ENCODE measurements around the gene BOD1L1.

Gene BOD1L1

GRCh38 chr4:13601048-13601447 is 26.5 kb downstream of the BOD1L1 start:
- Histone ChIP-seq H3K27ac (no peak overlapping the region), H3K9me3 (ENCODE audit: severe bottlenecking) (no peaks in the 10 kb centered on the region), H3K36me3 (peaks cover 89% of the 10 kb centered on the region), H3K27me3 (ENCODE audit: insufficient read depth, low read depth, severe bottlenecking) (no peaks in the 10 kb centered on the region), H3K4me3 (ENCODE audit: low read depth, low read length) (no peak overlapping the region)
- no peak for TF ChIP-seq CTCF (IDR thresholded peaks at IDR 0.05; ENCODE audit: low read depth, low read length)
- DNase-seq, result no peak

GRCh38 chr4:13599159-13599558 is 28.4 kb downstream of the BOD1L1 start:
- H3K4me3 ChIP-seq (ENCODE audit: low read depth, low read length), result no peak overlapping the region
- H3K27ac ChIP-seq, result no peak overlapping the region
- peak; percentile 38; the same call in 1 of the 2 replicates for TF ChIP-seq CTCF (IDR thresholded peaks at IDR 0.05; ENCODE audit: low read depth, low read length)
- H3K9me3 ChIP-seq (ENCODE audit: severe bottlenecking), result no peaks in the 10 kb centered on the region
- peak; percentile 14 for DNase-seq
- H3K27me3 ChIP-seq (ENCODE audit: insufficient read depth, low read depth, severe bottlenecking), result no peaks in the 10 kb centered on the region
- peaks cover 88% of the 10 kb centered on the region for H3K36me3 ChIP-seq

GRCh38 chr4:13597604-13598003 is 29.9 kb downstream of the BOD1L1 start:
- Histone ChIP-seq H3K9me3 (ENCODE audit: severe bottlenecking) (no peaks in the 10 kb centered on the region), H3K27ac (no peak overlapping the region), H3K36me3 (peaks cover 86% of the 10 kb centered on the region), H3K4me3 (ENCODE audit: low read depth, low read length) (no peak overlapping the region), H3K27me3 (ENCODE audit: insufficient read depth, low read depth, severe bottlenecking) (no peaks in the 10 kb centered on the region)
- no peak for DNase-seq
- TF ChIP-seq CTCF (IDR thresholded peaks at IDR 0.05; ENCODE audit: low read depth, low read length), result no peak

- TF ChIP-seq CTCF (IDR thresholded peaks at IDR 0.05; ENCODE audit: low read depth, low read length), result no peak
- peaks cover 86% of the 10 kb centered on the region for H3K36me3 ChIP-seq
- no peaks in the 10 kb centered on the region for H3K27me3 ChIP-seq (ENCODE audit: insufficient read depth, low read depth, severe bottlenecking)
- no peak overlapping the region for H3K27ac ChIP-seq
- H3K9me3 ChIP-seq (ENCODE audit: severe bottlenecking), result no peaks in the 10 kb centered on the region
- no peak overlapping the region for H3K4me3 ChIP-seq (ENCODE audit: low read depth, low read length)
- DNase-seq, result no peak
Observed at GRCh38 chr4:13597141-13597540, 30.4 kb downstream of the BOD1L1 start.

- H3K4me3 ChIP-seq (ENCODE audit: low read depth, low read length), result no peak overlapping the region
- no peaks in the 10 kb centered on the region for H3K27me3 ChIP-seq (ENCODE audit: insufficient read depth, low read depth, severe bottlenecking)
- no peaks in the 10 kb centered on the region for H3K9me3 ChIP-seq (ENCODE audit: severe bottlenecking)
- no peak overlapping the region for H3K27ac ChIP-seq
- DNase-seq, result no peak
- H3K36me3 ChIP-seq, result peaks cover 83% of the 10 kb centered on the region
- no peak for TF ChIP-seq CTCF (IDR thresholded peaks at IDR 0.05; ENCODE audit: low read depth, low read length)
Observed at GRCh38 chr4:13592220-13592619, 35.3 kb downstream of the BOD1L1 start.

- Histone ChIP-seq H3K27me3 (ENCODE audit: insufficient read depth, low read depth, severe bottlenecking) (no peaks in the 10 kb centered on the region), H3K36me3 (peaks cover 82% of the 10 kb centered on the region), H3K27ac (no peak overlapping the region), H3K4me3 (ENCODE audit: low read depth, low read length) (no peak overlapping the region), H3K9me3 (ENCODE audit: severe bottlenecking) (no peaks in the 10 kb centered on the region)
- no peak for DNase-seq
- TF ChIP-seq CTCF (IDR thresholded peaks at IDR 0.05; ENCODE audit: low read depth, low read length), result no peak
Observed at GRCh38 chr4:13590766-13591165, 36.8 kb downstream of the BOD1L1 start.

Data from WERI-Rb-1 (cell line).